Measurements from ENCODE around the gene MBOAT2.

DNA sequence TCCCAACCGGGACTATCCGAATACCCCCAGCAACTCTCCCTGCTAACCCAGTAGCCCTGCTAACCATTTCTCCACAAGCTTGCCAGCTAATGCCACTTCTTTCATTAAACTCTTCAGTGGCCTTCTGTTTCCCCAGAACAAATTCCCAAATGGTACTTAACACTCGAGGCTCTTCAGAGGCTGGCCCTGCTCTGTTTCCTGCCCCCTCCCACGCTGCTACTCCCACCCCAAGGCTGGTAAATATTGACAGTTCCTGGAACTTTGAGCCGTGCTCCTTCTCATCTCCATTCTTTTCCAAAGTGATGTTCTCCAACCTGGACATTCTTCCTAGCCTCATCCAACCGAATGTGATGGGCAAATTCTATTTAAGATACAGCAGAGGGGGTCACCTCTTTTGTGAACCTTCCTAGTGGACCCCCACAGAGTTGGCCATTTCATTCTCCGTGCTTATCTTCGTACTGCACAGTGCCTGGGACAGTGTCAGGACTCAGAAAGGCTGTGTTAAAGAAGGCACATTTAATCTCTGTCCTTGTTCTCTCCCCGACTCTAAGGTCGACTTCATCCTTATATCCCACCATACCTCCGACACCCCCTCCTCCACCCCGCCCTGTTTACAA lies 162.9 kb downstream of the MBOAT2 start:
- TF ChIP-seq, protein P1, sequence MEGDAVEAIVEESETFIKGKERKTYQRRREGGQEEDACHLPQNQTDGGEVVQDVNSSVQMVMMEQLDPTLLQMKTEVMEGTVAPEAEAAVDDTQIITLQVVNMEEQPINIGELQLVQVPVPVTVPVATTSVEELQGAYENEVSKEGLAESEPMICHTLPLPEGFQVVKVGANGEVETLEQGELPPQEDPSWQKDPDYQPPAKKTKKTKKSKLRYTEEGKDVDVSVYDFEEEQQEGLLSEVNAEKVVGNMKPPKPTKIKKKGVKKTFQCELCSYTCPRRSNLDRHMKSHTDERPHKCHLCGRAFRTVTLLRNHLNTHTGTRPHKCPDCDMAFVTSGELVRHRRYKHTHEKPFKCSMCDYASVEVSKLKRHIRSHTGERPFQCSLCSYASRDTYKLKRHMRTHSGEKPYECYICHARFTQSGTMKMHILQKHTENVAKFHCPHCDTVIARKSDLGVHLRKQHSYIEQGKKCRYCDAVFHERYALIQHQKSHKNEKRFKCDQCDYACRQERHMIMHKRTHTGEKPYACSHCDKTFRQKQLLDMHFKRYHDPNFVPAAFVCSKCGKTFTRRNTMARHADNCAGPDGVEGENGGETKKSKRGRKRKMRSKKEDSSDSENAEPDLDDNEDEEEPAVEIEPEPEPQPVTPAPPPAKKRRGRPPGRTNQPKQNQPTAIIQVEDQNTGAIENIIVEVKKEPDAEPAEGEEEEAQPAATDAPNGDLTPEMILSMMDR (IDR thresholded peaks at IDR 0.05; ENCODE audit: insufficient read depth, low read length), result no peak
- TF ChIP-seq, protein P2, sequence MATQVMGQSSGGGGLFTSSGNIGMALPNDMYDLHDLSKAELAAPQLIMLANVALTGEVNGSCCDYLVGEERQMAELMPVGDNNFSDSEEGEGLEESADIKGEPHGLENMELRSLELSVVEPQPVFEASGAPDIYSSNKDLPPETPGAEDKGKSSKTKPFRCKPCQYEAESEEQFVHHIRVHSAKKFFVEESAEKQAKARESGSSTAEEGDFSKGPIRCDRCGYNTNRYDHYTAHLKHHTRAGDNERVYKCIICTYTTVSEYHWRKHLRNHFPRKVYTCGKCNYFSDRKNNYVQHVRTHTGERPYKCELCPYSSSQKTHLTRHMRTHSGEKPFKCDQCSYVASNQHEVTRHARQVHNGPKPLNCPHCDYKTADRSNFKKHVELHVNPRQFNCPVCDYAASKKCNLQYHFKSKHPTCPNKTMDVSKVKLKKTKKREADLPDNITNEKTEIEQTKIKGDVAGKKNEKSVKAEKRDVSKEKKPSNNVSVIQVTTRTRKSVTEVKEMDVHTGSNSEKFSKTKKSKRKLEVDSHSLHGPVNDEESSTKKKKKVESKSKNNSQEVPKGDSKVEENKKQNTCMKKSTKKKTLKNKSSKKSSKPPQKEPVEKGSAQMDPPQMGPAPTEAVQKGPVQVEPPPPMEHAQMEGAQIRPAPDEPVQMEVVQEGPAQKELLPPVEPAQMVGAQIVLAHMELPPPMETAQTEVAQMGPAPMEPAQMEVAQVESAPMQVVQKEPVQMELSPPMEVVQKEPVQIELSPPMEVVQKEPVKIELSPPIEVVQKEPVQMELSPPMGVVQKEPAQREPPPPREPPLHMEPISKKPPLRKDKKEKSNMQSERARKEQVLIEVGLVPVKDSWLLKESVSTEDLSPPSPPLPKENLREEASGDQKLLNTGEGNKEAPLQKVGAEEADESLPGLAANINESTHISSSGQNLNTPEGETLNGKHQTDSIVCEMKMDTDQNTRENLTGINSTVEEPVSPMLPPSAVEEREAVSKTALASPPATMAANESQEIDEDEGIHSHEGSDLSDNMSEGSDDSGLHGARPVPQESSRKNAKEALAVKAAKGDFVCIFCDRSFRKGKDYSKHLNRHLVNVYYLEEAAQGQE (IDR thresholded peaks at IDR 0.05; ENCODE audit: insufficient replicate concordance, low read depth), result no peak

All from HL-60 (cell line).